Neural progenitor cell (in vitro differentiated cells): ENCODE measurements around the gene GOT2.

Source experiments
- EZH2 ChIP-seq: fragments of 200-600 bp; sonication (generic); IDR thresholded peaks from 2 replicates; pipeline ENCODE4 v1.6.1; 2017; ENCODE audit warnings: antibody characterized with exemption, mild to moderate bottlenecking, moderate library complexity
- EZH2phosphoT487 ChIP-seq: fragments of 200-600 bp; sonication (generic); IDR thresholded peaks from 2 replicates; pipeline ENCODE4 v1.6.1; 2017; ENCODE audit warnings: antibody characterized with exemption
- TF ChIP-seq, protein P1 (sequence below): fragments of 200-600 bp; sonication (generic); IDR thresholded peaks from 2 replicates; pipeline ENCODE4 v1.5.1; 2017; ENCODE audit warnings: antibody characterized with exemption, mild to moderate bottlenecking

DNA sequence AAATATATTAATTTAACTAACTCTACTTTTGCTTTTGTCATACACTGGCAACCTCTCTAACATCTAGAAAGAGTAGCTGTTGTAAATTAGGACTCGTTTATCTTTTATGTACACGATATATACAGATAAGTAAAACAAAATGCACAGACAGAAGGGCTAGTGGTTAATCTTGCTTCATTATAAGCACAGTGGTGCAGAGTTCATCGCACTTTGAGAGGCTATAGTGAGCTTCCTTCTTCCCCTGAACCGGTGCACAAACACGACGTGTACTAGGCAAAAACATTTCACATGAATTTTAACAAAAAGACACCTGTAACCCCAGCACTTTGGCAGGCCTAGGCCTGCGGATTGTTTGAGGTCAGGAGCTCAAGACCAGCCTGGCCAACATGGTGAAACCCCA is 10.4 kb upstream of the GOT2 start:
- TF ChIP-seq, protein P1, sequence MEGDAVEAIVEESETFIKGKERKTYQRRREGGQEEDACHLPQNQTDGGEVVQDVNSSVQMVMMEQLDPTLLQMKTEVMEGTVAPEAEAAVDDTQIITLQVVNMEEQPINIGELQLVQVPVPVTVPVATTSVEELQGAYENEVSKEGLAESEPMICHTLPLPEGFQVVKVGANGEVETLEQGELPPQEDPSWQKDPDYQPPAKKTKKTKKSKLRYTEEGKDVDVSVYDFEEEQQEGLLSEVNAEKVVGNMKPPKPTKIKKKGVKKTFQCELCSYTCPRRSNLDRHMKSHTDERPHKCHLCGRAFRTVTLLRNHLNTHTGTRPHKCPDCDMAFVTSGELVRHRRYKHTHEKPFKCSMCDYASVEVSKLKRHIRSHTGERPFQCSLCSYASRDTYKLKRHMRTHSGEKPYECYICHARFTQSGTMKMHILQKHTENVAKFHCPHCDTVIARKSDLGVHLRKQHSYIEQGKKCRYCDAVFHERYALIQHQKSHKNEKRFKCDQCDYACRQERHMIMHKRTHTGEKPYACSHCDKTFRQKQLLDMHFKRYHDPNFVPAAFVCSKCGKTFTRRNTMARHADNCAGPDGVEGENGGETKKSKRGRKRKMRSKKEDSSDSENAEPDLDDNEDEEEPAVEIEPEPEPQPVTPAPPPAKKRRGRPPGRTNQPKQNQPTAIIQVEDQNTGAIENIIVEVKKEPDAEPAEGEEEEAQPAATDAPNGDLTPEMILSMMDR = no peak
- TF ChIP-seq EZH2 (no peak), EZH2phosphoT487 (no peak)
